ENCODE measurements around the gene TMEM229A.
"Not testable (repeated sequence)": the region's sequence is repeated elsewhere in the genome, so short reads cannot be mapped to it uniquely, and the experiment has no call there.

TMEM229A gene

GRCh38 chr7:124051681-124052377, 19.0 kb upstream of the TMEM229A start:
- TF ChIP-seq CTCF (IDR thresholded peaks at IDR 0.05; ENCODE audit: control insufficient read depth, insufficient read depth, low read depth, low read length, missing control alignments) = no peak
- DNase-seq (ENCODE audit: low read depth) = no peak

GRCh38 chr7:124042826-124043225, 10.0 kb upstream of the TMEM229A start:
- H3K4me3 ChIP-seq (ENCODE audit: control insufficient read depth, low read depth, low read length) = no peak overlapping the region
- DNase-seq (ENCODE audit: low read depth) = no peak
- TF ChIP-seq CTCF (IDR thresholded peaks at IDR 0.05; ENCODE audit: control insufficient read depth, insufficient read depth, low read depth, low read length, missing control alignments) = no peak

More at GRCh38 chr7:124051681-124052377, 19.0 kb upstream of the TMEM229A start:
- H3K4me3 ChIP-seq (ENCODE audit: control insufficient read depth, low read depth, low read length) = no peak overlapping the region

- no peak for DNase-seq (ENCODE audit: low read depth)
- no peak for TF ChIP-seq CTCF (IDR thresholded peaks at IDR 0.05; ENCODE audit: control insufficient read depth, insufficient read depth, low read depth, low read length, missing control alignments)
- no peak overlapping the region for H3K4me3 ChIP-seq (ENCODE audit: control insufficient read depth, low read depth, low read length)
Measured at GRCh38 chr7:124041439-124041838, 8.6 kb upstream of the TMEM229A start.

- not testable (repeated sequence) for DNase-seq (ENCODE audit: low read depth); H3K4me3 ChIP-seq (ENCODE audit: control insufficient read depth, low read depth, low read length)
Measured at GRCh38 chr7:124037902-124038301, 5.0 kb upstream of the TMEM229A start.

- no peak for DNase-seq (ENCODE audit: low read depth)
- TF ChIP-seq CTCF (IDR thresholded peaks at IDR 0.05; ENCODE audit: control insufficient read depth, insufficient read depth, low read depth, low read length, missing control alignments) = no peak
- H3K4me3 ChIP-seq (ENCODE audit: control insufficient read depth, low read depth, low read length) = no peak overlapping the region
Measured at GRCh38 chr7:124035706-124036105, 2.8 kb upstream of the TMEM229A start.

GRCh38 chr7:124034754-124035100, 1.9 kb upstream of the TMEM229A start:
- no peak for TF ChIP-seq CTCF (IDR thresholded peaks at IDR 0.05; ENCODE audit: control insufficient read depth, insufficient read depth, low read depth, low read length, missing control alignments)
- DNase-seq (ENCODE audit: low read depth) = no peak
- no peak overlapping the region for H3K4me3 ChIP-seq (ENCODE audit: control insufficient read depth, low read depth, low read length)

GRCh38 chr7:124033807-124034753, 1.2 kb upstream of the TMEM229A start:
- H3K4me3 ChIP-seq (ENCODE audit: control insufficient read depth, low read depth, low read length) = no peak overlapping the region
- no peak for TF ChIP-seq CTCF (IDR thresholded peaks at IDR 0.05; ENCODE audit: control insufficient read depth, insufficient read depth, low read depth, low read length, missing control alignments)
- DNase-seq (ENCODE audit: low read depth) = no peak
